Gastrocnemius medialis (tissue), 4 donors: ENCODE data around the gene KIF18B. TPM values are rescaled to one million over a fixed set of nuclear protein-coding genes. Genes with fewer than 3 reads are reported as not detected.

Experiments used
- ATAC-seq, 2 donors: fragments of 150-250 bp; one replicate each; pipeline ENCODE4 v1.9.1; 2016
- DNase-seq, 2 donors: peaks; one replicate each; pipeline ENCODE4 v3.0.0-alpha.2; 2019
- H3K27ac ChIP-seq, 4 donors: fragments of 200-600 bp; sonication (generic); 1 replicate in 1 of 4; 2 replicates in 3 of 4; pipeline ENCODE4 v1.5.1; 2016 to 2018; ENCODE audit warnings: mild to moderate bottlenecking in 2 of 4, moderate library complexity in 1 of 4
- H3K27me3 ChIP-seq, 3 donors: fragments of 200-600 bp; sonication (generic) in 2 of 3; 1 replicate in 1 of 3; 2 replicates in 2 of 3; pipeline versions ENCODE4 v1.5.1 to v1.6.0; 2016 to 2019; ENCODE audit warnings: mild to moderate bottlenecking in 1 of 3, moderate library complexity in 1 of 3
- H3K36me3 ChIP-seq, 2 donors: fragments of 200-600 bp; sonication (generic) in 1 of 2; one replicate each; pipeline ENCODE4 v1.5.1; 2017 to 2018
- H3K4me1 ChIP-seq, 2 donors: fragments of 200-600 bp; sonication (generic) in 1 of 2; one replicate each; pipeline ENCODE4 v1.5.1; 2016 to 2017; ENCODE audit warnings: mild to moderate bottlenecking in 2 of 2
- H3K4me3 ChIP-seq, 4 donors: fragments of 200-600 bp; sonication (generic) in 3 of 4; 1 replicate in 1 of 4; 2 replicates in 3 of 4; pipeline ENCODE4 v1.5.1; 2016 to 2019; ENCODE audit warnings: mild to moderate bottlenecking in 2 of 4
- H3K9me3 ChIP-seq, 3 donors: fragments of 200-600 bp; sonication (generic) in 2 of 3; 1 replicate in 1 of 3; 2 replicates in 2 of 3; pipeline ENCODE4 v1.5.1; 2016 to 2019
- CTCF ChIP-seq, 5 experiments: fragments of 450-650 bp in 3 of 5; fragments of 200-600 bp in 2 of 5; sonication (generic) in 2 of 5; IDR thresholded peaks in 4 of 5; conservative IDR thresholded peaks in 1 of 5; 1 replicate in 4 of 5; 2 replicates in 1 of 5; pipeline ENCODE4 v1.5.1; 2016 to 2019; ENCODE audit warnings: antibody characterized with exemption in 5 of 5, mild to moderate bottlenecking in 3 of 5, moderate library complexity in 3 of 5
- POLR2A ChIP-seq, 2 donors: fragments of 450-650 bp; IDR thresholded peaks; one replicate each; pipeline ENCODE4 v1.6.1; 2017; ENCODE audit warnings: antibody characterized with exemption in 2 of 2, mild to moderate bottlenecking in 2 of 2, moderate library complexity in 2 of 2
- in situ Hi-C, 4 donors: fragments of 200-750 bp; cut with MboI; loops; one replicate each; pipeline versions ENCODE4 v1.15.0 to v1.8.0; 2017; ENCODE audit warnings: low sequenced_read_pairs in 4 of 4
- intact Hi-C: fragments of 100-400 bp; cut with DNase I; formaldehyde crosslinking; loops from one replicate; pipeline ENCODE4 v1.15.1; 2023; ENCODE audit warnings: low total_unique reads
- total RNA-seq, 4 donors: library from RNA; depleted of rRNA; stranded (reverse); fragments of >200 nt; gene quantifications; one replicate each; pipeline versions ENCODE4 v1.1.0 to v1.2.3, GENCODE V29; 2016

KIF18B gene
- total RNA-seq, 4 donors from 2014 or later = 0.09 to 1.7 TPM; not detected in 2

GRCh38 chr17:44900894-44901293 lies 46.7 kb downstream of the KIF18B start:
- Histone ChIP-seq H3K9me3 (no peaks in the 10 kb centered on the region), H3K27me3 (no peaks in the 10 kb centered on the region), H3K4me3 (no peak overlapping the region), H3K4me1 (peaks cover 20 to 23% of the 10 kb centered on the region in 2 donors), H3K36me3 (no peaks in the 10 kb centered on the region), H3K27ac (no peak overlapping the region)
- in situ Hi-C loops = loop anchor here in 2 of 4 donors (25.0 kb wide), 2 partner anchors 211 to 236 kb away; partner anchors contain the start of genes ACBD4 (in 1 of the 2), HEXIM1 (in 1 of the 2) and PLCD3 (in 1 of the 2)
- intact Hi-C loops = no loop called here
- no peak for TF ChIP-seq CTCF (IDR thresholded peaks at IDR 0.05 in 4 of 5, conservative IDR thresholded peaks at IDR 0.05 in 1 of 5)
- no peak for TF ChIP-seq POLR2A (IDR thresholded peaks at IDR 0.05)
- DNase-seq (no peak), ATAC-seq (no peak)

DNA sequence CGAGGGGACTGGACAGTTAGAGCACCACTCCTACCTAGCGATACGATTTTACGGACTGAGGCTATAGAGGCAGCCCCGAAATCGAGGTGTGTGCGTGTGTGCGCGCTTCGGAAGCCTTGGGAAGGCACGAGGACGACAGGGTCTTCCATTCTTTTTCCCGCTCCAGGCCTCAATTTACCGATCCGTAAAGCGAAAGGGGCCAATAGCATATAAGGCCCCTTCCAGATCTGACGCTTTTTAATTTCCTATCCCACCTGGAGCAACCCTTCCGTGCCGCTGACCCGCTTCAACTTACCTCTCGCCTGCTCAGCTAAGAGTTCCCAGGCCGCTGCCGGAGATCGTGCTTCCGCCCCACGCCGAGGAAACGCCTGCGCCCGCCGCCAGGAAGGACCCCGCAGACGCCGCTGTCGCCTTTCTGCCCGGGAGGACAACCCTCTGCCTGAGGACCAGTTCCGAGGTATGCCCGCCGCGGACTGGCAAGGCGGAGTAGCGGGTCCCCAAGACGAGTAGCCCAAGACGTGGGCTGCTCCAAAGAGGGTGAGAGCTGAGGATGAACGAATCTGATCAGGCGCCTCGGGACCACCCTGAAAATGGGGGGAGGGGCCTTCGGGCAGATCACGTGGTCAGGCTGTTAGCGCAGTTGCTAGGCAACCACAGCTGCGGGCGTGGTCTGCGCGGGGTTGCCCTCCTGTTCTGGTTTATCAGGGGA lies 48.3 kb downstream of the KIF18B start, which contains the start of gene EFTUD2:
TSS of gene EFTUD2 (minus strand) at position 372 of the 709 bp plus-strand sequence. CDS start 4,924 bp downstream, outside the sequence.
- Histone ChIP-seq H3K9me3 (no peaks in the 10 kb centered on the region), H3K27ac (peak within 1 kb of the TSS; percentile 91 to 99 (median 96)), H3K36me3 (peaks cover 0 to 6% of the 10 kb centered on the region in 2 donors), H3K4me1 (peaks cover 20 to 23% of the 10 kb centered on the region in 2 donors), H3K4me3 (peak within 1 kb of the TSS; percentile 74 to 92 (median 83)), H3K27me3 (no peaks in the 10 kb centered on the region)
- ATAC-seq (peak; percentile 91 to 95), DNase-seq (peak; percentile 80 to 85)
- TF ChIP-seq CTCF (IDR thresholded peaks at IDR 0.05 in 4 of 5, conservative IDR thresholded peaks at IDR 0.05 in 1 of 5) (peak in 1 of 5 experiments; percentile 31), POLR2A (IDR thresholded peaks at IDR 0.05) (peak; percentile 30 to 41)
- in situ Hi-C loops (no loop called here), intact Hi-C loops (loop anchor here (5.0 kb wide), 1 partner anchor 48 kb away; the partner anchor contains the start of gene KIF18B)

DNA sequence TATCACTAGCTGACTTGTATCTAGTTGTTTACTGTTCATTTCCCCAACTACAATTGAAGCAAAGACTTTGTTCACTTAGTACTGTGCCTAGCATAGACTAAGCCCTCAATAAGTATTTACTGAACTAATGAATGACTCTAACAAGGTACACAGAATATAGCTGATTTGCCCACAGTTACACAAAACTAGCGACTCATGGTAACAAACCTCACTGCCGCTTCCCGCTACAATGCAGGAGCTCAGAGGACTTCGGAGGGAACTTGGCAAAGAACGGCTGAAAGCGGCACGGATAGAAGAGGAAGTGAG lies 48.9 kb downstream of the KIF18B start:
- peaks cover 0 to 11% of the 10 kb centered on the region in 2 donors for H3K36me3 ChIP-seq
- H3K4me1 ChIP-seq = peaks cover 20 to 23% of the 10 kb centered on the region in 2 donors
- peak overlapping the region; percentile 74 to 92 (median 83) for H3K4me3 ChIP-seq
- peak overlapping the region; percentile 91 to 99 (median 96) for H3K27ac ChIP-seq
- H3K27me3 ChIP-seq = no peaks in the 10 kb centered on the region
- DNase-seq = peak in 1 of 2 donors; percentile 24
- in situ Hi-C loops = no loop called here
- no peak for TF ChIP-seq POLR2A (IDR thresholded peaks at IDR 0.05)
- TF ChIP-seq CTCF (IDR thresholded peaks at IDR 0.05 in 4 of 5, conservative IDR thresholded peaks at IDR 0.05 in 1 of 5) = no peak
- intact Hi-C loops = loop anchor here (5.0 kb wide), 1 partner anchor 49 kb away; the partner anchor contains the start of gene KIF18B
- ATAC-seq = no peak
- H3K9me3 ChIP-seq = no peaks in the 10 kb centered on the region

GRCh38 chr17:44894642-44895041 lies 52.9 kb downstream of the KIF18B start:
- ATAC-seq (no peak), DNase-seq (no peak)
- H3K36me3 ChIP-seq = peaks cover 0 to 31% of the 10 kb centered on the region in 2 donors
- in situ Hi-C loops (no loop called here), intact Hi-C loops (loop anchor here (5.0 kb wide), 1 partner anchor 53 kb away; the partner anchor contains the start of gene KIF18B)
- no peak for TF ChIP-seq POLR2A (IDR thresholded peaks at IDR 0.05)
- TF ChIP-seq CTCF (IDR thresholded peaks at IDR 0.05 in 4 of 5, conservative IDR thresholded peaks at IDR 0.05 in 1 of 5) = no peak
- H3K9me3 ChIP-seq = no peaks in the 10 kb centered on the region
- H3K4me1 ChIP-seq = peaks cover 15 to 17% of the 10 kb centered on the region in 2 donors
- no peak overlapping the region for H3K4me3 ChIP-seq
- H3K27me3 ChIP-seq = no peaks in the 10 kb centered on the region
- no peak overlapping the region for H3K27ac ChIP-seq
